GM12875 (cell line): ENCODE measurements around the gene ZNF232.
"Not testable (repeated sequence)": the region's sequence is repeated elsewhere in the genome, so short reads cannot be mapped to it uniquely, and the experiment has no call there.

Experiments
- H3K4me3 ChIP-seq: one replicate; pipeline ENCODE4 v1.5.1; 2011; ENCODE audit warnings: low read depth, low read length, control low read depth
- CTCF ChIP-seq: IDR thresholded peaks from 2 replicates; pipeline ENCODE4 v1.5.1; 2011; ENCODE audit warnings: low read depth, mild to moderate bottlenecking, control low read depth, inconsistent platforms, low read length, moderate library complexity, borderline replicate concordance; ENCODE audit not compliant: insufficient read depth

Gene ZNF232

GRCh38 chr17:5077781-5078105, 33.9 kb downstream of the ZNF232 start:
- peak overlapping the region; percentile 78 for H3K4me3 ChIP-seq

GRCh38 chr17:5077275-5077674, 34.4 kb downstream of the ZNF232 start:
- H3K4me3 ChIP-seq: not testable (repeated sequence)

More at GRCh38 chr17:5077781-5078105, 33.9 kb downstream of the ZNF232 start:
- no peak for TF ChIP-seq CTCF

- H3K4me3 ChIP-seq: not testable (repeated sequence)
Observed at GRCh38 chr17:5075472-5075871, 36.2 kb downstream of the ZNF232 start.

GRCh38 chr17:5069724-5070123, 42.0 kb downstream of the ZNF232 start:
- TF ChIP-seq CTCF: no peak
- no peak overlapping the region for H3K4me3 ChIP-seq

GRCh38 chr17:5068236-5068635, 43.4 kb downstream of the ZNF232 start:
- TF ChIP-seq CTCF: no peak
- H3K4me3 ChIP-seq: no peak overlapping the region

- no peak for TF ChIP-seq CTCF
- H3K4me3 ChIP-seq: no peak overlapping the region
Observed at GRCh38 chr17:5065227-5065744, 46.4 kb downstream of the ZNF232 start.
